ENCODE results near the gene TMEM38B.

DNA sequence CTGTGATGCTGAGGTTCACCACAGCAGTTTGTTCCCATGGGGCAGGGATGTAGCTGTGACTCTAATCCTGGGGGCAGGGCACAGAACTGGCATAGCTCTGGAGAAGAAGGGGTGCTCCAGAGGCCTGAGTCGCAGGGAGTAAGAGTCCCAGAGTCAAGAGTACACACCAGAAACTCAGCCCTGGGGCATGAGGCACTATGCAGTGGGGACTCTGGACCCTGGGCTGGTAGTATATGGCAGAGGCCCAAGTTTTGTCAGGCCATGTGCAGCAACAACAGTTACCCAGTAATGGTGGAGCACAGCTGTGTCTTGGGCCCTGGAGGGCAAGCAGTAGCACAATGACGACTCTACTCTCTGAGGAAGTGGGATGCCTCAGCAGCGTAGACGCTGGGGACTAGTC lies 42.9 kb downstream of the TMEM38B start:
- TF ChIP-seq, protein P1, sequence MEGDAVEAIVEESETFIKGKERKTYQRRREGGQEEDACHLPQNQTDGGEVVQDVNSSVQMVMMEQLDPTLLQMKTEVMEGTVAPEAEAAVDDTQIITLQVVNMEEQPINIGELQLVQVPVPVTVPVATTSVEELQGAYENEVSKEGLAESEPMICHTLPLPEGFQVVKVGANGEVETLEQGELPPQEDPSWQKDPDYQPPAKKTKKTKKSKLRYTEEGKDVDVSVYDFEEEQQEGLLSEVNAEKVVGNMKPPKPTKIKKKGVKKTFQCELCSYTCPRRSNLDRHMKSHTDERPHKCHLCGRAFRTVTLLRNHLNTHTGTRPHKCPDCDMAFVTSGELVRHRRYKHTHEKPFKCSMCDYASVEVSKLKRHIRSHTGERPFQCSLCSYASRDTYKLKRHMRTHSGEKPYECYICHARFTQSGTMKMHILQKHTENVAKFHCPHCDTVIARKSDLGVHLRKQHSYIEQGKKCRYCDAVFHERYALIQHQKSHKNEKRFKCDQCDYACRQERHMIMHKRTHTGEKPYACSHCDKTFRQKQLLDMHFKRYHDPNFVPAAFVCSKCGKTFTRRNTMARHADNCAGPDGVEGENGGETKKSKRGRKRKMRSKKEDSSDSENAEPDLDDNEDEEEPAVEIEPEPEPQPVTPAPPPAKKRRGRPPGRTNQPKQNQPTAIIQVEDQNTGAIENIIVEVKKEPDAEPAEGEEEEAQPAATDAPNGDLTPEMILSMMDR (IDR thresholded peaks at IDR 0.05; ENCODE audit: poor library complexity, severe bottlenecking): no peak
- TF ChIP-seq EP300 (conservative IDR thresholded peaks at IDR 0.05; ENCODE audit: poor library complexity, severe bottlenecking) (no peak), EZH2 (IDR thresholded peaks at IDR 0.05; ENCODE audit: borderline replicate concordance, insufficient read depth, low read length, poor library complexity, severe bottlenecking) (no peak), POLR2AphosphoS5 (IDR thresholded peaks at IDR 0.05) (no peak), SMC3 (conservative IDR thresholded peaks at IDR 0.05; ENCODE audit: poor library complexity) (no peak), RAD21 (conservative IDR thresholded peaks at IDR 0.05) (no peak), MXI1 (conservative IDR thresholded peaks at IDR 0.05; ENCODE audit: poor library complexity, severe bottlenecking) (no peak)
- TF ChIP-seq, protein P2, sequence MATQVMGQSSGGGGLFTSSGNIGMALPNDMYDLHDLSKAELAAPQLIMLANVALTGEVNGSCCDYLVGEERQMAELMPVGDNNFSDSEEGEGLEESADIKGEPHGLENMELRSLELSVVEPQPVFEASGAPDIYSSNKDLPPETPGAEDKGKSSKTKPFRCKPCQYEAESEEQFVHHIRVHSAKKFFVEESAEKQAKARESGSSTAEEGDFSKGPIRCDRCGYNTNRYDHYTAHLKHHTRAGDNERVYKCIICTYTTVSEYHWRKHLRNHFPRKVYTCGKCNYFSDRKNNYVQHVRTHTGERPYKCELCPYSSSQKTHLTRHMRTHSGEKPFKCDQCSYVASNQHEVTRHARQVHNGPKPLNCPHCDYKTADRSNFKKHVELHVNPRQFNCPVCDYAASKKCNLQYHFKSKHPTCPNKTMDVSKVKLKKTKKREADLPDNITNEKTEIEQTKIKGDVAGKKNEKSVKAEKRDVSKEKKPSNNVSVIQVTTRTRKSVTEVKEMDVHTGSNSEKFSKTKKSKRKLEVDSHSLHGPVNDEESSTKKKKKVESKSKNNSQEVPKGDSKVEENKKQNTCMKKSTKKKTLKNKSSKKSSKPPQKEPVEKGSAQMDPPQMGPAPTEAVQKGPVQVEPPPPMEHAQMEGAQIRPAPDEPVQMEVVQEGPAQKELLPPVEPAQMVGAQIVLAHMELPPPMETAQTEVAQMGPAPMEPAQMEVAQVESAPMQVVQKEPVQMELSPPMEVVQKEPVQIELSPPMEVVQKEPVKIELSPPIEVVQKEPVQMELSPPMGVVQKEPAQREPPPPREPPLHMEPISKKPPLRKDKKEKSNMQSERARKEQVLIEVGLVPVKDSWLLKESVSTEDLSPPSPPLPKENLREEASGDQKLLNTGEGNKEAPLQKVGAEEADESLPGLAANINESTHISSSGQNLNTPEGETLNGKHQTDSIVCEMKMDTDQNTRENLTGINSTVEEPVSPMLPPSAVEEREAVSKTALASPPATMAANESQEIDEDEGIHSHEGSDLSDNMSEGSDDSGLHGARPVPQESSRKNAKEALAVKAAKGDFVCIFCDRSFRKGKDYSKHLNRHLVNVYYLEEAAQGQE (IDR thresholded peaks at IDR 0.05; ENCODE audit: borderline replicate concordance): no peak

All from neural cell (in vitro differentiated cells).